Measurements from ENCODE around the gene LRIG3. TPM values are rescaled to one million over a fixed set of nuclear protein-coding genes. Genes with fewer than 3 reads are reported as not detected.
"Not testable (repeated sequence)": the region's sequence is repeated elsewhere in the genome, so short reads cannot be mapped to it uniquely, and the experiment has no call there.

The LRIG3 gene
- total and polyA plus RNA-seq, 4 experiments from 2014 or later: not detected

GRCh38 chr12:58949954-58950738 lies 29.8 kb upstream of the LRIG3 start:
- H3K4me3 ChIP-seq (ENCODE audit: low read length in 2 of 2); H3K4me1 Mint-ChIP-seq; H3K4me1 ChIP-seq (ENCODE audit: insufficient read depth, low read length); H3K27me3 Mint-ChIP-seq; DNase-seq; H3K36me3 Mint-ChIP-seq; intact Hi-C loops (cut with micrococcal nuclease); H3K27ac Mint-ChIP-seq; H3K9me3 ChIP-seq (ENCODE audit: control insufficient read depth in 1 of 2, low read length in 2 of 2); H3K36me3 ChIP-seq (ENCODE audit: insufficient read depth, low read length); H3K4me3 Mint-ChIP-seq; H3K27ac ChIP-seq (ENCODE audit: low read depth, low read length); POLR2A ChIA-PET (ENCODE audit: partially characterized antibody); H3K27me3 ChIP-seq (ENCODE audit: insufficient read depth, low read length); CTCF ChIA-PET (ENCODE audit: partially characterized antibody): not testable (repeated sequence)
- peaks cover 2 to 23% (median 14%) of the 10 kb centered on the region in 8 donors for H3K9me3 Mint-ChIP-seq

DNA sequence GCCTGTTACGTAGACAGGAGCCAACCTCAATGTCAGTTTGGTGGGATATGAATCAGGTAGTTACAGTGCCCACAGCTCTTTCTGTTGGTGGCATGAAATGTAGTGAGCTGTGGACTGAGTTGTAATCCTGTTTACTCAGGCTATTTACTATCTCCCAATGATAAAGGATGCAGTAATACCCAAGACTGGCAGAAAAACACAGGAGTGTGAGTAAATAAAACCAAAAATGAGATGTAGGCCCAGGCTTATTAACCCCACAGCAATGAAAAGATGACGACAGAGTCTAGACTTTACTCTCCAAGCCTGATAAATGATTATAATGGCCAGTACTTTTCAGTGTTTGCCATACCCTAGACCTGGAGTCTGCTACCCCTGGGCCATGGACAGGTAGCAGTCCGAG lies 22.8 kb upstream of the LRIG3 start:
- no peaks in the 10 kb centered on the region for H3K36me3 ChIP-seq (ENCODE audit: insufficient read depth, low read length)
- DNase-seq: no peak
- intact Hi-C loops (cut with micrococcal nuclease): no loop called here
- no peaks in the 10 kb centered on the region for H3K4me1 ChIP-seq (ENCODE audit: insufficient read depth, low read length)
- Mint-ChIP-seq H3K27me3 (no peaks in the 10 kb centered on the region), H3K27ac (no peak overlapping the region), H3K4me1 (no peaks in the 10 kb centered on the region), H3K36me3 (no peaks in the 10 kb centered on the region), H3K9me3 (peaks cover 0 to 8% (median 3%) of the 10 kb centered on the region in 8 donors), H3K4me3 (no peak overlapping the region)
- no peaks in the 10 kb centered on the region for H3K9me3 ChIP-seq (ENCODE audit: control insufficient read depth in 1 of 2, low read length in 2 of 2)
- CTCF ChIA-PET (ENCODE audit: partially characterized antibody): no interaction called here
- POLR2A ChIA-PET (ENCODE audit: partially characterized antibody): no interaction called here
- no peak overlapping the region for H3K27ac ChIP-seq (ENCODE audit: low read depth, low read length)
- H3K4me3 ChIP-seq (ENCODE audit: low read length in 2 of 2): no peak overlapping the region
- no peaks in the 10 kb centered on the region for H3K27me3 ChIP-seq (ENCODE audit: insufficient read depth, low read length)

GRCh38 chr12:58942345-58942744 lies 22.0 kb upstream of the LRIG3 start:
- ChIA-PET POLR2A (ENCODE audit: partially characterized antibody) (no interaction called here), CTCF (ENCODE audit: partially characterized antibody) (no interaction called here)
- Histone ChIP-seq H3K4me3 (ENCODE audit: low read length in 2 of 2) (no peak overlapping the region), H3K4me1 (ENCODE audit: insufficient read depth, low read length) (no peaks in the 10 kb centered on the region), H3K27ac (ENCODE audit: low read depth, low read length) (no peak overlapping the region), H3K9me3 (ENCODE audit: control insufficient read depth in 1 of 2, low read length in 2 of 2) (no peaks in the 10 kb centered on the region), H3K27me3 (ENCODE audit: insufficient read depth, low read length) (no peaks in the 10 kb centered on the region), H3K36me3 (ENCODE audit: insufficient read depth, low read length) (no peaks in the 10 kb centered on the region)
- Mint-ChIP-seq H3K4me3 (no peak overlapping the region), H3K27me3 (no peaks in the 10 kb centered on the region), H3K4me1 (no peaks in the 10 kb centered on the region), H3K36me3 (no peaks in the 10 kb centered on the region), H3K9me3 (peaks cover 0 to 8% (median 2%) of the 10 kb centered on the region in 8 donors), H3K27ac (no peak overlapping the region)
- no peak for DNase-seq
- intact Hi-C loops (cut with micrococcal nuclease): no loop called here

DNA sequence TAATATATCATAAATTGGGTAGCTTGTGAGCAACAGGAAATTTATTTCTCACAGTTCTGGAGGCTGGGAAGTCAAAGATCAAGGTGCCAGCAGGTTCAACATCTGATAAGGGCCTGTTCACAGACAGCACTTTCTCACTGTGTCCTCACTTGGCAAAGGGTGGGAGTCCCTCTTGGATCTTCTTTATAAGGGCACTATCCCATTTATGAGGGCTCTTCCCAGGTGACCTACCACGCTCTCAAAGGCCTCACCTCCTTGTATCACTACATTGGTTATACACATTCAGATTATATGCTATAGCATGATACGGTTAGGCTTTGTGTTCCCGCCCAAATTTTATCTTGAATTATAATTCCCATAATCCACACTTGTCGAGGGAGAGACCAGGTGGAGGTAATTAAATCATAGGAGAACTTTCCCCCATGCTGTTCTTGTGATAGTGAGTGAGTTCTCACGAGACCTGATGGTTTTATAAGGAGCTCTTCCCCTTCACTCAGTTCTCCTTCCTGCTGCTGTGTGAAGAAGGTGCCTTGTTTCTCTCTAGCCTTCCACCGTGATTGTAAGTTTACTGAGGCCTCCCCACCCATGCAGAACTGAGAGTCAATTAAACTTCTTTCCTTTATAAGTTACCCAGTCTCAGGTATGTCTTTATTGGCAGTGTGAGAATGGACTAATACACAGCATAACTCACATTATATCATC lies 19.2 kb upstream of the LRIG3 start:
- no peak for DNase-seq
- Histone ChIP-seq H3K4me1 (ENCODE audit: insufficient read depth, low read length) (no peaks in the 10 kb centered on the region), H3K27me3 (ENCODE audit: insufficient read depth, low read length) (no peaks in the 10 kb centered on the region), H3K36me3 (ENCODE audit: insufficient read depth, low read length) (no peaks in the 10 kb centered on the region), H3K27ac (ENCODE audit: low read depth, low read length) (no peak overlapping the region), H3K9me3 (ENCODE audit: control insufficient read depth in 1 of 2, low read length in 2 of 2) (no peaks in the 10 kb centered on the region), H3K4me3 (ENCODE audit: low read length in 2 of 2) (no peak overlapping the region)
- Mint-ChIP-seq H3K9me3 (peaks cover 0 to 3% (median 0%) of the 10 kb centered on the region in 8 donors), H3K27ac (no peak overlapping the region), H3K4me1 (no peaks in the 10 kb centered on the region), H3K4me3 (no peak overlapping the region), H3K27me3 (no peaks in the 10 kb centered on the region), H3K36me3 (no peaks in the 10 kb centered on the region)
- ChIA-PET POLR2A (ENCODE audit: partially characterized antibody) (no interaction called here), CTCF (ENCODE audit: partially characterized antibody) (no interaction called here)
- intact Hi-C loops (cut with micrococcal nuclease): no loop called here

GRCh38 chr12:58938440-58938839 lies 18.1 kb upstream of the LRIG3 start:
- Mint-ChIP-seq H3K27ac (no peak overlapping the region), H3K36me3 (no peaks in the 10 kb centered on the region), H3K27me3 (no peaks in the 10 kb centered on the region), H3K9me3 (peaks cover 0 to 3% (median 0%) of the 10 kb centered on the region in 8 donors), H3K4me1 (no peaks in the 10 kb centered on the region), H3K4me3 (no peak overlapping the region)
- POLR2A ChIA-PET (ENCODE audit: partially characterized antibody): no interaction called here
- Histone ChIP-seq H3K27me3 (ENCODE audit: insufficient read depth, low read length) (no peaks in the 10 kb centered on the region), H3K4me3 (ENCODE audit: low read length in 2 of 2) (no peak overlapping the region), H3K27ac (ENCODE audit: low read depth, low read length) (no peak overlapping the region), H3K4me1 (ENCODE audit: insufficient read depth, low read length) (no peaks in the 10 kb centered on the region), H3K36me3 (ENCODE audit: insufficient read depth, low read length) (no peaks in the 10 kb centered on the region), H3K9me3 (ENCODE audit: control insufficient read depth in 1 of 2, low read length in 2 of 2) (no peaks in the 10 kb centered on the region)
- DNase-seq: no peak
- CTCF ChIA-PET (ENCODE audit: partially characterized antibody): no interaction called here
- intact Hi-C loops (cut with micrococcal nuclease): no loop called here

DNA sequence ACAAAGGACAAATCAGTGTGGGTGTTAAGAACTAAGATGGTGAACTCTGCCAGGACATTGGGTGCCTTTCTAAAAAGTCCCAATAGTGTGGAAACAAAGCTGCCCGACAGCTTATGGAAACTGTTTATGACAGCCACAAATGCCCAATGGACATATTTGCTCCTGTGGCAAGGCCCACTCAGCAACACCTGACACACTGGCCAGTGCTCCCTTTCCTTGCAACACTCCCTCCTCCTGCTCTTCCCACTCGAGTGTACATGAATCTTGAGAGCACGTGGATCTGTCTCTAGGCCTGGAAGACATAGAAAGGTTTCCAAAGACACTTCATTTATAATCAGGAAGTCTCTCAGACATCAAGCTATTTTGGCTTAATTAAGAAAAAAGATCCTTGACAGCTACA lies 14.2 kb upstream of the LRIG3 start:
- no peak for DNase-seq
- Mint-ChIP-seq H3K9me3 (peaks cover 0 to 8% (median 0%) of the 10 kb centered on the region in 8 donors), H3K36me3 (no peaks in the 10 kb centered on the region), H3K4me3 (no peak overlapping the region), H3K4me1 (no peaks in the 10 kb centered on the region), H3K27me3 (no peaks in the 10 kb centered on the region), H3K27ac (no peak overlapping the region)
- intact Hi-C loops (cut with micrococcal nuclease): no loop called here
- no peak overlapping the region for H3K27ac ChIP-seq (ENCODE audit: low read depth, low read length)
- no peak overlapping the region for H3K4me3 ChIP-seq (ENCODE audit: low read length in 2 of 2)
- H3K36me3 ChIP-seq (ENCODE audit: insufficient read depth, low read length): no peaks in the 10 kb centered on the region
- no peaks in the 10 kb centered on the region for H3K9me3 ChIP-seq (ENCODE audit: control insufficient read depth in 1 of 2, low read length in 2 of 2)
- no peaks in the 10 kb centered on the region for H3K27me3 ChIP-seq (ENCODE audit: insufficient read depth, low read length)
- no peaks in the 10 kb centered on the region for H3K4me1 ChIP-seq (ENCODE audit: insufficient read depth, low read length)
- ChIA-PET POLR2A (ENCODE audit: partially characterized antibody) (no interaction called here), CTCF (ENCODE audit: partially characterized antibody) (no interaction called here)

DNA sequence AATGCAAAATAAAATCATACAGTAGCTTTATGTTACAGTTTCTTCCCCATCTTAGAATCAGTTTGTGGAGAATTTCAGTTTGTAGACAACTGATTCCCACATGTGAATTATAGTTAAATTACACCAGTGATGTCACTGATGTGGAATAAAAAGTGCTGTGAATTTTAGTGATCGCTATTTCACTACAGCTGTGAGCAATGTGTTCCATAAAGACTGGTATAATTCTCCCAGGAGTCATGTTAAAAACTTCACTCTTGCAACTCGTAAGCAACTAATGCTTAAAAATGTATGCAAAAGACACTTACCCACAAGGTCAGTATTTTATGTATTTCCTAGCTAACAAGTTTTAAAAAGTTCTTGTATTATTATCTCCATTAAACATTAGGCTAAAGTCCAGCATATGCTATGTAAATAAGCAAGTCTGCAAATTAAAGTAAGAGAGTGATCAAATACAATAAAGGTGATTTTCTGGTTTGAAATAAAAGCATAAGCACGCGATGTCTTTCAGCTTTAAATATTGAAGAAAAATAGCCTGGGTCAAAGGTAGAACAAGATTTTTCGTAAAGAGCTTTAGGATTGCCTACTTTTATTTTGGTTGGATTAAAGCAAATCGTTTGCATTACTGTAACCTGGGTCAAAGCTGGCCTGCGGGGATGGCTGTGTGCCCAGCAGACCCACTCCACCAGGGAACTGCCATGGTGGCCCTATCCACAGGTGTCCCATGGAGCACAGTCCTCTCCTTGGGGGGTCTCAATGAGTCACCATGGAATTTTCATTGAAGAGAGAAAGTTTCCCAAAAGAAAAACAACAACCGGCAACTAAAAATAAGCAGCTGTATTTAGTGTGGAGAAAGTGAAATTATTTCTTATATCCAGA lies 12.7 kb upstream of the LRIG3 start:
- CTCF ChIA-PET (ENCODE audit: partially characterized antibody): no interaction called here
- peaks cover 0 to 2% of the 10 kb centered on the region in 2 donors for H3K27me3 Mint-ChIP-seq

More for the DNA sequence above, 12.7 kb upstream of the LRIG3 start:
- Histone ChIP-seq H3K36me3 (ENCODE audit: insufficient read depth, low read length) (no peaks in the 10 kb centered on the region), H3K9me3 (ENCODE audit: control insufficient read depth in 1 of 2, low read length in 2 of 2) (no peaks in the 10 kb centered on the region), H3K27me3 (ENCODE audit: insufficient read depth, low read length) (no peaks in the 10 kb centered on the region), H3K27ac (ENCODE audit: low read depth, low read length) (no peak overlapping the region), H3K4me3 (ENCODE audit: low read length in 2 of 2) (no peak overlapping the region), H3K4me1 (ENCODE audit: insufficient read depth, low read length) (no peaks in the 10 kb centered on the region)
- DNase-seq: no peak
- POLR2A ChIA-PET (ENCODE audit: partially characterized antibody): no interaction called here
- intact Hi-C loops (cut with micrococcal nuclease): no loop called here
- no peaks in the 10 kb centered on the region for H3K36me3 Mint-ChIP-seq
- H3K27ac Mint-ChIP-seq: no peak overlapping the region
- peaks cover 0 to 8% (median under 1%) of the 10 kb centered on the region in 8 donors for H3K9me3 Mint-ChIP-seq
- no peaks in the 10 kb centered on the region for H3K4me1 Mint-ChIP-seq
- H3K4me3 Mint-ChIP-seq: no peak overlapping the region

All from CD4-positive, alpha-beta memory T cell (primary cell).